ENCODE results near the gene ZNF438. TPM values are rescaled to one million over a fixed set of nuclear protein-coding genes. Genes with fewer than 3 reads are reported as not detected.
"Not testable (repeated sequence)": the region's sequence is repeated elsewhere in the genome, so short reads cannot be mapped to it uniquely, and the experiment has no call there.

ZNF438 gene
- total and polyA plus RNA-seq, 9 donors, result 6.2 to 12.7 (median 7.1) TPM

- H3K27me3 ChIP-seq, result no peaks in the 10 kb centered on the region
- peak overlapping the region; percentile 93 to 100 for H3K27ac ChIP-seq
- no peaks in the 10 kb centered on the region for H3K9me3 ChIP-seq
- TF ChIP-seq CTCF (IDR thresholded peaks at IDR 0.05), result no peak
- TF ChIP-seq POLR2A (IDR thresholded peaks at IDR 0.05), result no peak
- no peak for TF ChIP-seq EP300 (IDR thresholded peaks at IDR 0.05)
- peaks cover 6% of the 10 kb centered on the region for H3K4me1 ChIP-seq (ENCODE audit: insufficient read depth)
- DNase-seq, result no peak
- 74 to 86% (median 84%) methylated on average over 8 of the region's 8 CpGs for WGBS, 3 donors
- intact Hi-C loops (cut with DNase I), result loop anchor here in 2 of 4 donors (5.0 to 10.0 kb wide), 3 partner anchors 104 to 243 kb away; no protein-coding TSS in a partner anchor
- H3K36me3 ChIP-seq, result no peaks in the 10 kb centered on the region
- peak overlapping the region; percentile 83 for H3K4me3 ChIP-seq
These were observed 865 bp downstream of the ZNF438 start for GRCh38 chr10:31030800-31031199.

- Histone ChIP-seq H3K27me3 (no peaks in the 10 kb centered on the region), H3K36me3 (no peaks in the 10 kb centered on the region), H3K4me1 (ENCODE audit: insufficient read depth) (peaks cover 6% of the 10 kb centered on the region), H3K27ac (peak overlapping the region in 1 of 2 donors; percentile 100), H3K4me3 (no peak overlapping the region), H3K9me3 (no peaks in the 10 kb centered on the region)
- WGBS, 3 donors, result 46 to 66% (median 62%) methylated on average over 8 of the region's 8 CpGs
- no peak for DNase-seq
- TF ChIP-seq EP300 (IDR thresholded peaks at IDR 0.05) (no peak), CTCF (IDR thresholded peaks at IDR 0.05) (no peak), POLR2A (IDR thresholded peaks at IDR 0.05) (no peak)
- intact Hi-C loops (cut with DNase I), result loop anchor here in 2 of 4 donors (5.0 to 10.0 kb wide), 3 partner anchors 105 to 243 kb away; no protein-coding TSS in a partner anchor
These were observed 1.4 kb downstream of the ZNF438 start for GRCh38 chr10:31030260-31030659.

GRCh38 chr10:31028081-31028480 lies 3.6 kb downstream of the ZNF438 start:
- H3K27ac ChIP-seq, result no peak overlapping the region
- no peaks in the 10 kb centered on the region for H3K27me3 ChIP-seq
- no peak for TF ChIP-seq EP300 (IDR thresholded peaks at IDR 0.05)
- no peak for TF ChIP-seq CTCF (IDR thresholded peaks at IDR 0.05)
- no peak for TF ChIP-seq POLR2A (IDR thresholded peaks at IDR 0.05)
- no peak for DNase-seq
- no peaks in the 10 kb centered on the region for H3K9me3 ChIP-seq
- peaks cover 5% of the 10 kb centered on the region for H3K4me1 ChIP-seq (ENCODE audit: insufficient read depth)
- 66 to 75% (median 70%) methylated on average over 2 of the region's 2 CpGs for WGBS, 3 donors
- no peaks in the 10 kb centered on the region for H3K36me3 ChIP-seq
- H3K4me3 ChIP-seq, result no peak overlapping the region
- intact Hi-C loops (cut with DNase I), result loop anchor here in 1 of 4 donors (10.0 kb wide), 1 partner anchor 667 kb away; no protein-coding TSS in a partner anchor

GRCh38 chr10:31026279-31026678 lies 5.4 kb downstream of the ZNF438 start:
- H3K27me3 ChIP-seq; H3K36me3 ChIP-seq; H3K9me3 ChIP-seq; H3K27ac ChIP-seq; DNase-seq; H3K4me1 ChIP-seq (ENCODE audit: insufficient read depth); H3K4me3 ChIP-seq: not testable (repeated sequence)
- WGBS, 3 donors, result 100% methylated on average over 1 of the region's 1 CpG
- intact Hi-C loops (cut with DNase I), result loop anchor here in 1 of 4 donors (10.0 kb wide), 1 partner anchor 669 kb away; no protein-coding TSS in a partner anchor

GRCh38 chr10:31025142-31025541 lies 6.5 kb downstream of the ZNF438 start:
- Histone ChIP-seq H3K36me3 (no peaks in the 10 kb centered on the region), H3K4me3 (no peak overlapping the region), H3K4me1 (ENCODE audit: insufficient read depth) (peaks cover 3% of the 10 kb centered on the region), H3K27me3 (no peaks in the 10 kb centered on the region), H3K9me3 (no peaks in the 10 kb centered on the region), H3K27ac (no peak overlapping the region)
- intact Hi-C loops (cut with DNase I), result loop anchor here in 1 of 4 donors (10.0 kb wide), 1 partner anchor 670 kb away; no protein-coding TSS in a partner anchor
- no peak for TF ChIP-seq EP300 (IDR thresholded peaks at IDR 0.05)
- TF ChIP-seq POLR2A (IDR thresholded peaks at IDR 0.05), result no peak
- no peak for TF ChIP-seq CTCF (IDR thresholded peaks at IDR 0.05)
- DNase-seq, result no peak
